H7 (cell line): ENCODE data around the gene FBXO41. TPM values are rescaled to one million over a fixed set of nuclear protein-coding genes. Genes with fewer than 3 reads are reported as not detected.
A peak's percentile ranks its signal among the peaks of the same experiment; 100 is the strongest.

Experiments used
- DNase-seq: peaks from one replicate; pipeline ENCODE4 v3.0.0; 2012
- H3K27me3 ChIP-seq: 2 replicates; pipeline ENCODE4 v1.6.0; 2011; ENCODE audit warnings: mild to moderate bottlenecking, low read length; ENCODE audit not compliant: control insufficient read depth, insufficient read depth
- H3K36me3 ChIP-seq: replicated peaks from 2 replicates; pipeline ENCODE4 v1.5.1; 2011; ENCODE audit warnings: low read length; ENCODE audit not compliant: control insufficient read depth, insufficient read depth
- H3K4me3 ChIP-seq: 2 replicates; pipeline ENCODE4 v1.5.1; 2011; ENCODE audit warnings: low read depth, mild to moderate bottlenecking, control low read depth, low read length, moderate library complexity; ENCODE audit not compliant: insufficient read depth
- total RNA-seq: library from RNA; depleted of rRNA; stranded (reverse); fragments of >200 nt; shearing (Covaris generic); gene quantifications from 2 replicates; pipeline ENCODE4 v1.2.3, GENCODE V29; 2014; rRNA removed

FBXO41 gene
- total RNA-seq, result 2.3 and 3.7 TPM in 2 replicates

- Histone ChIP-seq H3K36me3 (no peaks in the 10 kb centered on the region), H3K27me3 (peaks cover 45% of the 10 kb centered on the region), H3K4me3 (peak within 1 kb of the TSS; percentile 74)
- peak; percentile 95 for DNase-seq
These were observed at the start of gene FBXO41 for GRCh38 chr2:73284296-73285158. Gene FBXO41 (minus strand): TSS chr2:73284478. CDS start chr2:73269630, 14,848 bp downstream.

GRCh38 chr2:73334045-73334444 is 49.8 kb upstream of the FBXO41 start:
- DNase-seq, result no peak
- Histone ChIP-seq H3K27me3 (no peaks in the 10 kb centered on the region), H3K36me3 (no peaks in the 10 kb centered on the region), H3K4me3 (no peak overlapping the region)

- no peaks in the 10 kb centered on the region for H3K27me3 ChIP-seq
- no peak overlapping the region for H3K4me3 ChIP-seq
- no peak for DNase-seq
- no peaks in the 10 kb centered on the region for H3K36me3 ChIP-seq
These were observed 49.3 kb upstream of the FBXO41 start for GRCh38 chr2:73333564-73333963.

- no peak for DNase-seq
- Histone ChIP-seq H3K36me3 (no peaks in the 10 kb centered on the region), H3K4me3 (no peak overlapping the region), H3K27me3 (no peaks in the 10 kb centered on the region; the same call in 1 of the 2 replicates)
These were observed 39.9 kb upstream of the FBXO41 start for GRCh38 chr2:73324126-73324725.

- no peak for DNase-seq
- H3K36me3 ChIP-seq, result no peaks in the 10 kb centered on the region
- H3K27me3 ChIP-seq, result no peaks in the 10 kb centered on the region; the same call in 1 of the 2 replicates
- H3K4me3 ChIP-seq, result no peak overlapping the region
These were observed 39.3 kb upstream of the FBXO41 start for GRCh38 chr2:73323551-73323950.

- no peak overlapping the region for H3K4me3 ChIP-seq
- no peaks in the 10 kb centered on the region for H3K36me3 ChIP-seq
- DNase-seq, result no peak
- no peaks in the 10 kb centered on the region for H3K27me3 ChIP-seq
These were observed 30.2 kb upstream of the FBXO41 start for GRCh38 chr2:73314441-73314840.

- no peaks in the 10 kb centered on the region for H3K27me3 ChIP-seq
- H3K36me3 ChIP-seq, result no peaks in the 10 kb centered on the region
- no peak overlapping the region for H3K4me3 ChIP-seq
- no peak for DNase-seq
These were observed 23.4 kb upstream of the FBXO41 start for GRCh38 chr2:73307720-73308119.

- H3K36me3 ChIP-seq, result no peaks in the 10 kb centered on the region
- DNase-seq, result no peak
- peaks cover 7% of the 10 kb centered on the region; the same call in 1 of the 2 replicates for H3K27me3 ChIP-seq
- no peak overlapping the region for H3K4me3 ChIP-seq
These were observed 17.4 kb upstream of the FBXO41 start for GRCh38 chr2:73301636-73302035.

- peaks cover 12% of the 10 kb centered on the region for H3K27me3 ChIP-seq
- DNase-seq, result no peak
- no peak overlapping the region for H3K4me3 ChIP-seq
- H3K36me3 ChIP-seq, result no peaks in the 10 kb centered on the region
These were observed 16.6 kb upstream of the FBXO41 start for GRCh38 chr2:73300926-73301325.

GRCh38 chr2:73297586-73297985 is 13.3 kb upstream of the FBXO41 start:
- Histone ChIP-seq H3K4me3 (no peak overlapping the region), H3K36me3 (no peaks in the 10 kb centered on the region), H3K27me3 (peaks cover 43% of the 10 kb centered on the region)
- DNase-seq, result peak; percentile 47

- H3K27me3 ChIP-seq, result peaks cover 47% of the 10 kb centered on the region
- no peak for DNase-seq
- no peak overlapping the region for H3K4me3 ChIP-seq
- no peaks in the 10 kb centered on the region for H3K36me3 ChIP-seq
These were observed 12.9 kb upstream of the FBXO41 start for GRCh38 chr2:73297151-73297559.

- DNase-seq, result no peak
- Histone ChIP-seq H3K27me3 (peaks cover 60% of the 10 kb centered on the region), H3K4me3 (no peak overlapping the region), H3K36me3 (no peaks in the 10 kb centered on the region)
These were observed 11.6 kb upstream of the FBXO41 start for GRCh38 chr2:73295751-73296400.

- H3K27me3 ChIP-seq, result peaks cover 75% of the 10 kb centered on the region
- no peak for DNase-seq
- H3K4me3 ChIP-seq, result no peak overlapping the region
- H3K36me3 ChIP-seq, result no peaks in the 10 kb centered on the region
These were observed 10.0 kb upstream of the FBXO41 start for GRCh38 chr2:73294239-73294638.

- H3K27me3 ChIP-seq, result peaks cover 81% of the 10 kb centered on the region
- peak within 1 kb of the TSS; percentile 50 for H3K4me3 ChIP-seq
- H3K36me3 ChIP-seq, result no peaks in the 10 kb centered on the region
- peak; percentile 97 for DNase-seq
These were observed 9.4 kb upstream of the FBXO41 start, which contains the start of gene EGR4 for GRCh38 chr2:73293534-73294171. Gene EGR4 (minus strand): TSS chr2:73293548. CDS start chr2:73293317, 231 bp downstream.
